Measurements from ENCODE around the gene SCARF2. TPM values are rescaled to one million over a fixed set of nuclear protein-coding genes. Genes with fewer than 3 reads are reported as not detected.
"Not testable (repeated sequence)": the region's sequence is repeated elsewhere in the genome, so short reads cannot be mapped to it uniquely, and the experiment has no call there.

The SCARF2 gene
- 10 to 100 TPM in 1 of 4 donors, 1 to 10 TPM in 3; 3.4 to 15.9 (median 8.7) TPM for total RNA-seq

- peak; percentile 37 for DNase-seq
- TF ChIP-seq CTCF (IDR thresholded peaks at IDR 0.05) (no peak), POLR2AphosphoS5 (IDR thresholded peaks at IDR 0.05) (no peak), POLR2A (IDR thresholded peaks at IDR 0.05) (peak; percentile 14)
- in situ Hi-C loops (cut with MboI; ENCODE audit: low pct_ligation_motif_present in 1 of 4, low pct_unique_long_range_greater_than_20kb in 1 of 4, low sequenced_read_pairs in 3 of 4), result no loop called here
- WGBS, 2 donors (ENCODE audit: low coverage in 1 of 2), result 0 to 10% methylated on average over 2 to 51 of the region's 95 CpGs
- no peaks in the 10 kb centered on the region for H3K36me3 ChIP-seq
- peaks cover 59% of the 10 kb centered on the region for H3K27me3 ChIP-seq
- H3K9me3 ChIP-seq, result no peaks in the 10 kb centered on the region
- H3K4me1 ChIP-seq, result peaks cover 8 to 29% (median 22%) of the 10 kb centered on the region in 4 donors
- H3K27ac ChIP-seq, result peak within 1 kb of the TSS; percentile 63 to 83 (median 79)
- intact Hi-C loops (cut with DNase I; ENCODE audit: low total_unique reads), result no loop called here
- H3K4me3 ChIP-seq, result peak within 1 kb of the TSS; percentile 41 to 62 (median 49)
These were observed at the start of gene SCARF2 for GRCh38 chr22:20437613-20438426. Gene SCARF2 (minus strand): TSS chr22:20437825. CDS start chr22:20437754, 71 bp downstream.

- TF ChIP-seq POLR2AphosphoS5 (IDR thresholded peaks at IDR 0.05) (no peak), CTCF (IDR thresholded peaks at IDR 0.05) (no peak), POLR2A (IDR thresholded peaks at IDR 0.05) (no peak), EP300 (IDR thresholded peaks at IDR 0.05; ENCODE audit: low read depth) (no peak)
- in situ Hi-C loops (cut with MboI; ENCODE audit: low pct_ligation_motif_present in 1 of 4, low pct_unique_long_range_greater_than_20kb in 1 of 4, low sequenced_read_pairs in 3 of 4), result no loop called here
- DNase-seq, result no peak
- 96 to 100% methylated on average over 1 to 2 of the region's 2 CpGs for WGBS, 2 donors (ENCODE audit: low coverage in 1 of 2)
- Histone ChIP-seq H3K36me3 (no peaks in the 10 kb centered on the region), H3K27ac (no peak overlapping the region), H3K4me3 (no peak overlapping the region), H3K27me3 (no peaks in the 10 kb centered on the region), H3K4me1 (no peaks in the 10 kb centered on the region), H3K9me3 (no peaks in the 10 kb centered on the region)
- intact Hi-C loops (cut with DNase I; ENCODE audit: low total_unique reads), result no loop called here
These were observed 48.6 kb upstream of the SCARF2 start for GRCh38 chr22:20486229-20486628.

- Histone ChIP-seq H3K4me3 (no peak overlapping the region), H3K27me3 (no peaks in the 10 kb centered on the region), H3K36me3 (no peaks in the 10 kb centered on the region), H3K9me3 (no peaks in the 10 kb centered on the region), H3K4me1 (no peaks in the 10 kb centered on the region), H3K27ac (no peak overlapping the region)
- intact Hi-C loops (cut with DNase I; ENCODE audit: low total_unique reads), result no loop called here
- no peak for DNase-seq
- in situ Hi-C loops (cut with MboI; ENCODE audit: low pct_ligation_motif_present in 1 of 4, low pct_unique_long_range_greater_than_20kb in 1 of 4, low sequenced_read_pairs in 3 of 4), result no loop called here
- WGBS, 2 donors (ENCODE audit: low coverage in 1 of 2), result 92 to 93% methylated on average over 1 to 4 of the region's 4 CpGs
- TF ChIP-seq EP300 (IDR thresholded peaks at IDR 0.05; ENCODE audit: low read depth) (no peak), POLR2AphosphoS5 (IDR thresholded peaks at IDR 0.05) (no peak), POLR2A (IDR thresholded peaks at IDR 0.05) (no peak)
These were observed 47.5 kb upstream of the SCARF2 start for GRCh38 chr22:20484948-20485683.

GRCh38 chr22:20483771-20484170 lies 46.1 kb upstream of the SCARF2 start:
- no peaks in the 10 kb centered on the region for H3K36me3 ChIP-seq
- no peak for DNase-seq
- no peaks in the 10 kb centered on the region for H3K9me3 ChIP-seq
- WGBS, 2 donors (ENCODE audit: low coverage in 1 of 2), result 95% methylated on average over 14 of the region's 14 CpGs; no CpG with 5 or more reads in 1 of the 2 donors
- no peak overlapping the region for H3K4me3 ChIP-seq
- H3K4me1 ChIP-seq, result no peaks in the 10 kb centered on the region
- intact Hi-C loops (cut with DNase I; ENCODE audit: low total_unique reads) (no loop called here), in situ Hi-C loops (cut with MboI; ENCODE audit: low pct_ligation_motif_present in 1 of 4, low pct_unique_long_range_greater_than_20kb in 1 of 4, low sequenced_read_pairs in 3 of 4) (no loop called here)
- H3K27ac ChIP-seq, result no peak overlapping the region
- H3K27me3 ChIP-seq, result no peaks in the 10 kb centered on the region
- TF ChIP-seq POLR2AphosphoS5 (IDR thresholded peaks at IDR 0.05) (no peak), POLR2A (IDR thresholded peaks at IDR 0.05) (no peak), CTCF (IDR thresholded peaks at IDR 0.05) (no peak), EP300 (IDR thresholded peaks at IDR 0.05; ENCODE audit: low read depth) (no peak)

GRCh38 chr22:20483143-20483506 lies 45.5 kb upstream of the SCARF2 start:
- WGBS, 2 donors (ENCODE audit: low coverage in 1 of 2), result 96% methylated on average over 7 of the region's 7 CpGs; no CpG with 5 or more reads in 1 of the 2 donors
- DNase-seq; H3K9me3 ChIP-seq; intact Hi-C loops (cut with DNase I; ENCODE audit: low total_unique reads); H3K4me1 ChIP-seq; H3K27me3 ChIP-seq; in situ Hi-C loops (cut with MboI; ENCODE audit: low pct_ligation_motif_present in 1 of 4, low pct_unique_long_range_greater_than_20kb in 1 of 4, low sequenced_read_pairs in 3 of 4); H3K36me3 ChIP-seq; H3K4me3 ChIP-seq; H3K27ac ChIP-seq: not testable (repeated sequence)
